ENCODE measurements around the gene NLRP14.

- TF ChIP-seq ZNF664 (tag by site-specific recombination; IDR thresholded peaks at IDR 0.05) (no peak), ZNF211 (tag by site-specific recombination; IDR thresholded peaks at IDR 0.05; ENCODE audit: low read depth) (no peak), ZNF670 (tag by site-specific recombination; IDR thresholded peaks at IDR 0.05; ENCODE audit: low read depth) (no peak)
These were observed 638 bp upstream of the NLRP14 start for GRCh38 chr11:7019500-7020182.

Measured in HEK293 (cell line).